GM12872 (cell line): Measurements from ENCODE around the gene SCG2.

Experiments used
- TF ChIP-seq, protein P1 (sequence below): IDR thresholded peaks from 3 replicates; pipeline ENCODE4 v1.5.1; 2011; ENCODE audit warnings: low read depth, mild to moderate bottlenecking, low read length, moderate library complexity; ENCODE audit not compliant: insufficient read depth

The SCG2 gene

DNA sequence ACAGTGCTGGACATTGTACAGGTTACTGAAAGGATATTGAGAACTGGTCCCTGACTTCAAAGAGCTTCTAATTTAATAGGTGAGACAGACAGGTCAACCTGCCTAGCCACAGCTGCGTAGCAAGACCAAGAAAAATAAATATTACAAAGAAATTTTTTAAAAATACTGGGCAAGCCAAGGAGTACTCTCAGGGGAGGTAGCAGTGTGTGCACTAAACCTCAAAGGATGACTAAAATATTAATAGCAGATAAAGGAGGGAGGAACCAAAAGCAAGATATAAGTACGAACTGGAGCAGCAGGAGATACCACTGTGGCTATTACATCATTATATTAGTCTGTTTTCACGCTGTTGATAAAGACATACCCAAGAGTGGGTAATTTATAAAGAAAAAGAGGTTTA is 14.9 kb downstream of the SCG2 start:
- TF ChIP-seq, protein P1, sequence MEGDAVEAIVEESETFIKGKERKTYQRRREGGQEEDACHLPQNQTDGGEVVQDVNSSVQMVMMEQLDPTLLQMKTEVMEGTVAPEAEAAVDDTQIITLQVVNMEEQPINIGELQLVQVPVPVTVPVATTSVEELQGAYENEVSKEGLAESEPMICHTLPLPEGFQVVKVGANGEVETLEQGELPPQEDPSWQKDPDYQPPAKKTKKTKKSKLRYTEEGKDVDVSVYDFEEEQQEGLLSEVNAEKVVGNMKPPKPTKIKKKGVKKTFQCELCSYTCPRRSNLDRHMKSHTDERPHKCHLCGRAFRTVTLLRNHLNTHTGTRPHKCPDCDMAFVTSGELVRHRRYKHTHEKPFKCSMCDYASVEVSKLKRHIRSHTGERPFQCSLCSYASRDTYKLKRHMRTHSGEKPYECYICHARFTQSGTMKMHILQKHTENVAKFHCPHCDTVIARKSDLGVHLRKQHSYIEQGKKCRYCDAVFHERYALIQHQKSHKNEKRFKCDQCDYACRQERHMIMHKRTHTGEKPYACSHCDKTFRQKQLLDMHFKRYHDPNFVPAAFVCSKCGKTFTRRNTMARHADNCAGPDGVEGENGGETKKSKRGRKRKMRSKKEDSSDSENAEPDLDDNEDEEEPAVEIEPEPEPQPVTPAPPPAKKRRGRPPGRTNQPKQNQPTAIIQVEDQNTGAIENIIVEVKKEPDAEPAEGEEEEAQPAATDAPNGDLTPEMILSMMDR: no peak

DNA sequence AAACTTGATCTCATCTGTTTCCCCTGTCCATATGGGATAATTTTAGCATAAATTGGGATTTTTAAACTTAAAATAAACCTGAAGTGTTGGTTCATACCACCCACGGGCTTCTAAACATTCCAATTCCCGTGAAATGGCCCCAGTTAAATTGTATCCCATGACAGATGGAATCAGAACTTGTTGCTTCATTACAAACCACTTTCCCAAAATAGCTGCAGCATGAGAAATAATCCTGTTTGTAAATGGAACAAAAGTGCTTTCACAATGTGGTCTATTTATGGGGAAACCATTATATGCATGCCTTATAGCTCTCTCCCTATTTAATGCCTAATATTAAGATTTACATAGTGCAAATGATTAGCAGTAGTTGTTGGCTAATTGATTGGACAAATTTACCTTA is 15.9 kb downstream of the SCG2 start:
- TF ChIP-seq, protein P1: no peak

DNA sequence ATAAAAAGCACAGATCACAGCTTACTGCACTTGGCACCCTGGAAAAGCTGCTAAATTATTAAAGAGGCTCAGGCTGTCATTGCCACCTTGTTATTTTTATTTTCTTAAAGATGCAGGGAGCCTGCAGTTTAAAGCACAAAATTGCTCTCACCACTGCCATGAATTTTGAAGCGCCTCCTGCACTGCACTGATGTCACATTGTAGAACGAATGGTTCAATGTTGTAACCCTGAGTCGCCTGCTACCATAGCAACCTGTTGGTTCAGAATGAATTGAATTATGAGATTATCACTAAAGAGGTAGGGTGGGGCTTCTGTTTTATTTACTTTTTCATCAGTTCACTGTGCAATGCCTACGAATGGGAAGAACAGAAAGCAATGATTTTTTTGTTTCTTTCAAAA is 16.5 kb downstream of the SCG2 start:
- TF ChIP-seq, protein P1: no peak

DNA sequence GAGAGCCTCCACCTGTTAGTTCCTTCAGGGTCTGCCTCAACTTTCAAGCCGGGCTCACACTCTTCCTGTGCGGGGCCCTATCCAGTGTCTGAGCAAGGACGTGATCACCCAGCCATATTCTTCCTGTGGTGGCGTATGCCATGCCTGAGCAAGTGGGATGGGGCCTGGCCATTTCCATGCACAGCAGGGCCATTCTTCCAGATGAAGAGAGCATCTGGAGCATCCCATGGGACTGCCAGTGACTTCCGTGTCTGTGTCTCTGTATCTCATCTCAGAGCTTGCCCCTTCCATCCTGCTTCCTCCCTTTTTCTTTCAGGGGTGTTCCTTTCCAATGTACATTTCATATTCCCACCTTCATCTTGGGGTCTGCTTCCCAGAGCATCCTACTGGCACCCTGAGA is 20.2 kb downstream of the SCG2 start:
- TF ChIP-seq, protein P1: no peak

DNA sequence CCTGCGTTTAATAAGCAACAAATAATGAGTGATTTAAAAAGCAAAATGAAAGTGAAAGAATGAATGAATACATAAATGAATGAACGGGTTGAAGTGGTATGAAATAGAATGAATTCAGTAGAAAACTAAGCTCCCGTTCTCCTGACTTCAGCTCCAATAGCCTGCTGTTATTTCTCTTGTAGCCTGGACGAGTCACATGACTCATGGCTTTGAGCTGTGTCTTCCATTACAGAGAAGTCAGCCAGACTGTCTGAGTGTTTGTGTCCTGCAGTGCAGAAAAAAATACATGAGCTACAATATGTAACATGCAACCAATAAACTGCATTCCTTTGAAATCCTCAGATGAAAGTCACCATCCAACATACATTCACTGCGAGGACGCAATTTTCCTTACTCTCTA is 21.2 kb downstream of the SCG2 start:
- TF ChIP-seq, protein P1: no peak

DNA sequence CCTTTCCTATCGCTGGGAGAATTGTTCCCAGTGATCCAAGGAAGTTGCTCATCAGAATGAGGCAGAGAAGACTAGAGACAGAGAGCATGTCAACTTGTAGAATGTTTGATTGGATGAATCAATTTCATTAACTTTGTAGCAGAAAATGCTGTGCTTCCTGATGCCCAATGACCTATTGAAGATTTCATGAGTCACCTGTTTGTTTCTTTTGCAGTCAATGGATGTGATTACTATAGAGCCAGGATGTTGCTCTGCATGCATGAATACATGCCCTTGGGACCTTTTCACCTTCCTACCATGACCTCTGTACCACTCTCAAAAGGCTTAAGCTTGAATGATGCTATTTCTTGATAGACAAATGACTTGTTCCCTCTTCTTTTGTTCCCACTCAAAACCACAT is 23.3 kb downstream of the SCG2 start:
- TF ChIP-seq, protein P1: no peak

DNA sequence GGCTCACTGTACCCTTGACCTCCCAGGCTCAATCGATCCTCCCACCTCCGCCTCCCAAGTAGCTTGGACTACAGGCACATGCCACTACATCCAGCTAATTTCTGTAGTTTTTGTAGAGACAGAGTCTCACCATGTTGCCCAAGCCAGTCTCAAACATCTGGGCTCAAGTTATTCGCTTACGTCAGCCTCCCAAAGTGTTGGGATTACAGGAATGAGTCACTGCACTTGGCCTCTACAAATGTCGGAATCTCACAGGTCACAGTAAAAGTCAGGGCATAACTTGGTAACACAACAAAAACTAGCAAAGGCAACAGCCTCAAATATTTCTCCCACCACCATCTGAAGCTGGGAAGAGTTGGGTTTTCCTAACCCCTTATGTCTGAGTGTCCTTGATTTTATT is 25.3 kb downstream of the SCG2 start:
- TF ChIP-seq, protein P1: no peak

DNA sequence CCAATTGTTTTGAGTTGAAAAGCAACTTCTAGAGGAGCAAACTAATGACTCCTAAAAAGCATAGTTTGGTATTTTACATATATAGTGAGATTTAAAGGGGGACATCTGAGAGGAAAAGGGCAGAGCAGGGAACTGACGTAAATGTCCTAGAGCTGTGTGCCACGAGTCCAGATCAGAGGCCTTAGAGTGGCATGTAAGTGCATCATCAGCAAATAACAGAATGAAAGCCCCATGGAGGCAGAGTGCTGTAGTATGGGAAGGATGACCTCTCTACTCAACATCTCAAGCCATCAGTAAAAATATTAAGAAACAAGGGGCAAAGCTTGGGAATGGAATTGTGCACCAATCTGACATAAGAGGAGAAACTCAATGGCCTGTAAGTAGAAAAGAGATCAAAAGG is 31.4 kb downstream of the SCG2 start:
- TF ChIP-seq, protein P1: no peak
